Caco-2 (cell line): ENCODE results near the gene SKP2. TPM values are rescaled to one million over a fixed set of nuclear protein-coding genes. Genes with fewer than 3 reads are reported as not detected.
A peak's percentile ranks its signal among the peaks of the same experiment; 100 is the strongest.

Experiments used
- BruUV-seq: library from RNA; stranded (reverse); fragments of 400-500 nt; replicated peaks from 2 replicates; lab custom pipeline; 2021; lab: Mats Ljungman, UMichigan
- CTCF ChIA-PET: fragments of 300-600 bp; sonication (Branson Sonifier 250); formaldehyde crosslinking; loops from one replicate; lab custom pipeline; 2022; ENCODE audit warnings: antibody characterized with exemption; lab: Charles Lee
- POLR2A ChIA-PET: fragments of 300-600 bp; sonication (Branson Sonifier 250); formaldehyde crosslinking; loops from one replicate; lab custom pipeline; 2022; ENCODE audit warnings: antibody characterized with exemption; lab: Charles Lee
- DNase-seq, 2 experiments: peaks; one replicate each; pipeline versions ENCODE4 v3.0.0 to v3.0.0-alpha.2; 2020 to 2022
- H3K27me3 ChIP-seq: replicated peaks from 2 replicates; pipeline ENCODE4 v1.6.0; 2011; ENCODE audit warnings: low read length; ENCODE audit not compliant: control insufficient read depth, insufficient read depth
- H3K36me3 ChIP-seq: 2 replicates; pipeline ENCODE4 v1.5.1; 2011; ENCODE audit warnings: low read length; ENCODE audit not compliant: control insufficient read depth, insufficient read depth
- H3K4me1 ChIP-seq: fragments of 250-450 bp; sonication (Bioruptor Pico); 2 replicates; pipeline ENCODE4 v1.5.1; 2020; ENCODE audit warnings: mild to moderate bottlenecking
- H3K4me3 ChIP-seq: 2 replicates; pipeline ENCODE4 v1.5.1; 2011; ENCODE audit warnings: low read depth, mild to moderate bottlenecking, control low read depth, low read length
- H3K9me3 ChIP-seq: fragments of 250-450 bp; sonication (Bioruptor Pico); 2 replicates; pipeline ENCODE4 v1.5.1; 2020; ENCODE audit warnings: mild to moderate bottlenecking, moderate library complexity
- H3K27ac Mint-ChIP-seq: one replicate; pipeline ENCODE4 v1.8.0; 2022; ENCODE audit warnings: mixed read lengths; ENCODE audit not compliant: unreplicated experiment
- H3K27me3 Mint-ChIP-seq: one replicate; pipeline ENCODE4 v1.8.0; 2022; ENCODE audit warnings: mixed read lengths; ENCODE audit not compliant: insufficient read depth, unreplicated experiment
- H3K36me3 Mint-ChIP-seq: one replicate; pipeline ENCODE4 v1.8.0; 2022; ENCODE audit warnings: mild to moderate bottlenecking, mixed read lengths; ENCODE audit not compliant: insufficient read depth, unreplicated experiment
- H3K4me1 Mint-ChIP-seq: one replicate; pipeline ENCODE4 v1.8.0; 2022; ENCODE audit warnings: low read depth, mixed read lengths; ENCODE audit not compliant: unreplicated experiment
- H3K4me3 Mint-ChIP-seq: one replicate; pipeline ENCODE4 v1.8.0; 2022; ENCODE audit warnings: mild to moderate bottlenecking, moderate library complexity, mixed read lengths; ENCODE audit not compliant: unreplicated experiment
- H3K9me3 Mint-ChIP-seq: one replicate; pipeline ENCODE4 v1.8.0; 2022; ENCODE audit warnings: mixed read lengths; ENCODE audit not compliant: unreplicated experiment
- intact Hi-C: fragments of 100-400 bp; cut with micrococcal nuclease; formaldehyde crosslinking; loops from one replicate; pipeline ENCODE4 v1.10.0; 2022; ENCODE audit not compliant: unreplicated experiment
- total RNA-seq: library from RNA; stranded (reverse); gene quantifications from 2 replicates; pipeline ENCODE4 v1.2.3, GENCODE V29; 2022
- TF ChIP-seq, protein P1 (sequence below), 2 experiments: fragments of 200-600 bp in 1 of 2; IDR thresholded peaks; 1 replicate in 1 of 2; 2 replicates in 1 of 2; pipeline versions ENCODE4 v1.5.1 to v1.8.0; 2011 to 2022; ENCODE audit warnings: antibody characterized with exemption in 1 of 2, control low read depth in 1 of 2, inconsistent platforms in 1 of 2, low read depth in 1 of 2, low read length in 1 of 2, mild to moderate bottlenecking in 1 of 2, moderate library complexity in 1 of 2; ENCODE audit not compliant: insufficient read depth in 1 of 2, severe bottlenecking in 1 of 2, unreplicated experiment in 1 of 2

Gene SKP2
- total RNA-seq, 1 experiment from 2014 or later: 230 TPM

DNA sequence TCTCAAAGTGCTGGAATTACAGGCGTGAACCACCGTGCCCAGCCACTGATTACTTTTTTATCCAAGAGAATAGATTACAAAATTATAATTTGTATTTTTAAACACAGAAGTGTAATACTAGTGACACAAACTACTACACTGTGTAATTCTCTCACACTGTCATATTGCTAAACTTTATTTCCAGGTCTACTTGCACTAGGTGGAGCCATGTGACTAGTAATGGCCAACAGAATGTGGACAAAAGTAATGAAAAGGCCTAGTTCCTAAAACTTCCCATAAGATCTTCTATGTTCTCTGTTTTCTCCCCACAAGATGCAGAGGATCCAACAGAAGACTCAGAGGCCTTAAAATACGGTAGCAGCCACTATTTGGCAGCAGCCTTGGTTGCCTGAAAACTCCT, 62.5 kb downstream of the SKP2 start:
- Mint-ChIP-seq H3K4me1 (peaks cover 8% of the 10 kb centered on the region), H3K9me3 (no peaks in the 10 kb centered on the region), H3K27ac (no peak overlapping the region), H3K27me3 (no peaks in the 10 kb centered on the region), H3K36me3 (peaks cover 39% of the 10 kb centered on the region), H3K4me3 (no peak overlapping the region)
- no peaks in the 10 kb centered on the region for H3K27me3 ChIP-seq
- no peaks in the 10 kb centered on the region for H3K9me3 ChIP-seq
- peak in 1 of 2 experiments; percentile 27 for DNase-seq
- no TSS peak for BruUV-seq
- no peaks in the 10 kb centered on the region; the same call in 1 of the 2 replicates for H3K4me1 ChIP-seq
- H3K36me3 ChIP-seq: no peaks in the 10 kb centered on the region; the same call in 1 of the 2 replicates
- no peak overlapping the region for H3K4me3 ChIP-seq
- CTCF ChIA-PET: no interaction called here
- intact Hi-C loops: loop anchor here (1.0 kb wide), 4 partner anchors 27 to 184 kb away; partner anchors contain the start of gene NADK2
- POLR2A ChIA-PET: no interaction called here
- TF ChIP-seq, protein P1, sequence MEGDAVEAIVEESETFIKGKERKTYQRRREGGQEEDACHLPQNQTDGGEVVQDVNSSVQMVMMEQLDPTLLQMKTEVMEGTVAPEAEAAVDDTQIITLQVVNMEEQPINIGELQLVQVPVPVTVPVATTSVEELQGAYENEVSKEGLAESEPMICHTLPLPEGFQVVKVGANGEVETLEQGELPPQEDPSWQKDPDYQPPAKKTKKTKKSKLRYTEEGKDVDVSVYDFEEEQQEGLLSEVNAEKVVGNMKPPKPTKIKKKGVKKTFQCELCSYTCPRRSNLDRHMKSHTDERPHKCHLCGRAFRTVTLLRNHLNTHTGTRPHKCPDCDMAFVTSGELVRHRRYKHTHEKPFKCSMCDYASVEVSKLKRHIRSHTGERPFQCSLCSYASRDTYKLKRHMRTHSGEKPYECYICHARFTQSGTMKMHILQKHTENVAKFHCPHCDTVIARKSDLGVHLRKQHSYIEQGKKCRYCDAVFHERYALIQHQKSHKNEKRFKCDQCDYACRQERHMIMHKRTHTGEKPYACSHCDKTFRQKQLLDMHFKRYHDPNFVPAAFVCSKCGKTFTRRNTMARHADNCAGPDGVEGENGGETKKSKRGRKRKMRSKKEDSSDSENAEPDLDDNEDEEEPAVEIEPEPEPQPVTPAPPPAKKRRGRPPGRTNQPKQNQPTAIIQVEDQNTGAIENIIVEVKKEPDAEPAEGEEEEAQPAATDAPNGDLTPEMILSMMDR (IDR thresholded peaks at IDR 0.05; ENCODE audit: insufficient read depth in 1 of 2, low read depth in 1 of 2, low read length in 1 of 2, severe bottlenecking in 1 of 2, unreplicated experiment in 1 of 2): peak in 1 of 2 experiments; percentile 22

DNA sequence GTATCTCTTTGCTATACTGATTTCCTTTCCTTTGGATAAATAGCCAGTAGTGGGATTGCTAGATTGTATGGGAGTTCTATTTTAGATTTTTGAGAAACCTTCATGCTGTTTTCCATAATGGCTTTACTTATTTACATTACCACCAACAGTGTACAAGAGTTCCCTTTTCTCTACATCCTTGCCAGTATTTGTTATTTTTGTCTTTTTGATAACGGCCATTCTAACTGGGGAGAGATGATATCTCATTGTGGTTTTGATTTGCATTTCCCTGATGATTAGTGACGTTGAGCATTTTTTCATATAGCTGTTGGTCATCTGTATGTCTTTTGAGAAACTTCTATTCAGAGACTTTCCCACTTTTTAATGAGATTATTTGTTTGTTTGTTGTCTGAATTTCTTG, 64.0 kb downstream of the SKP2 start:
- H3K4me3 ChIP-seq: no peak overlapping the region
- H3K9me3 Mint-ChIP-seq: no peaks in the 10 kb centered on the region
- intact Hi-C loops: no loop called here
- H3K36me3 Mint-ChIP-seq: peaks cover 43% of the 10 kb centered on the region
- peaks cover 8% of the 10 kb centered on the region for H3K4me1 Mint-ChIP-seq
- no peaks in the 10 kb centered on the region; the same call in 1 of the 2 replicates for H3K4me1 ChIP-seq
- no TSS peak for BruUV-seq
- TF ChIP-seq, protein P1 (IDR thresholded peaks at IDR 0.05; ENCODE audit: insufficient read depth in 1 of 2, low read depth in 1 of 2, low read length in 1 of 2, severe bottlenecking in 1 of 2, unreplicated experiment in 1 of 2): no peak
- H3K27me3 ChIP-seq: no peaks in the 10 kb centered on the region
- no peak overlapping the region for H3K27ac Mint-ChIP-seq
- no peak for DNase-seq
- ChIA-PET POLR2A (no interaction called here), CTCF (no interaction called here)
- no peaks in the 10 kb centered on the region for H3K9me3 ChIP-seq
- H3K27me3 Mint-ChIP-seq: no peaks in the 10 kb centered on the region
- H3K36me3 ChIP-seq: peaks cover 3% of the 10 kb centered on the region
- no peak overlapping the region for H3K4me3 Mint-ChIP-seq

DNA sequence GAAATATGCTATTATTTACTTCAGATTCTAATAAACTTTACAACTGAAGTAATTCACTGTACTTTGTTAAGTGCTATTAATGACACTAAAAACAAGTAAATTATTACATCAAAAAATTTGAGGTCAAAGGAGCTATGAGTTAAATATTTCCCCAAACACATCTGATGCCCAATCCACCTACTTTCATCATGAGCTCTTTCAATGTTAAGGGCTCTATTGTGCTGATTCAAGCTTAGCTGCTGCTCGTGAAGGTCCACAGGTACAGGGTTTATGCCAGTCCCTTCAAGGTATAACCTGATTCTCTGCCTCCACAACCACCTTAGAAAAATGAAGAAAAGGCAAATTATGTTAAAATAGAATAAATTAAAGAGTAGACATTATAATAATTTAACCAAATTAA, 65.7 kb downstream of the SKP2 start:
- intact Hi-C loops: no loop called here
- peaks cover 3% of the 10 kb centered on the region for H3K36me3 ChIP-seq
- POLR2A ChIA-PET: interaction anchor here (1.4 kb wide), 1 partner anchor 24 kb away, joined by 4 read pairs; the partner anchor contains the start of gene NADK2

More for the DNA sequence above, 65.7 kb downstream of the SKP2 start:
- Histone ChIP-seq H3K4me1 (peaks cover 3% of the 10 kb centered on the region; the same call in 1 of the 2 replicates), H3K4me3 (no peak overlapping the region), H3K27me3 (no peaks in the 10 kb centered on the region), H3K9me3 (no peaks in the 10 kb centered on the region)
- CTCF ChIA-PET: interaction anchor here (0.5 to 1.8 kb wide), 2 partner anchors 24 to 56 kb away, joined by 4 to 9 read pairs; partner anchors contain the start of gene NADK2
- Mint-ChIP-seq H3K9me3 (no peaks in the 10 kb centered on the region), H3K4me1 (peaks cover 8% of the 10 kb centered on the region), H3K4me3 (no peak overlapping the region), H3K27me3 (no peaks in the 10 kb centered on the region), H3K36me3 (peaks cover 45% of the 10 kb centered on the region), H3K27ac (peak overlapping the region; percentile 42)
- DNase-seq: no peak
- no TSS peak for BruUV-seq
- TF ChIP-seq, protein P1 (IDR thresholded peaks at IDR 0.05; ENCODE audit: insufficient read depth in 1 of 2, low read depth in 1 of 2, low read length in 1 of 2, severe bottlenecking in 1 of 2, unreplicated experiment in 1 of 2): no peak
